HG02623 (cell line): ENCODE results near the gene TESK2.
"Not testable (repeated sequence)": the region's sequence is repeated elsewhere in the genome, so short reads cannot be mapped to it uniquely, and the experiment has no call there.

ENCODE experiments used
- ATAC-seq: cut with Tn5 transposase; IDR thresholded peaks from one replicate; pipeline ENCODE4 v1.9.1; 2021; ENCODE audit warnings: moderate library complexity; ENCODE audit not compliant: unreplicated experiment

The TESK2 gene

DNA sequence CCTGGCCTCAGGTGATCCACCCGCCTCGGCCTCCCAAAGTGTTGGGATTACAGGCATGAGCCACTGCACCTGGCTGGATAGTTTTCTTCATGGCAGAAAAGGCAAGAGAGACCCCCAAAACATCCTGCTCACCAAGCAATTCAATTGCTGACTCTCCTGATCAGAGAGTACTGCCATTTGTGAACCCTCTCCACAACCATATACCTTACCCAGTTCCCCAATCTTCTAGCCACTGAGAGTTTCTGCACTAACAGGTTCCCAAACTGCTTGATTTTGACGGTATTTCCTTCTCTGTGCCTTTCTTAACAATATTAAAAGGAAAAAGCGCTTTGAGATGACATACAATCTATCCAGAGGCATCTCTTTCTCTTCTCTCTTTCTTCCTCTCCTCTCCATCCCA, 110.8 kb downstream of the TESK2 start:
- ATAC-seq, result no peak

DNA sequence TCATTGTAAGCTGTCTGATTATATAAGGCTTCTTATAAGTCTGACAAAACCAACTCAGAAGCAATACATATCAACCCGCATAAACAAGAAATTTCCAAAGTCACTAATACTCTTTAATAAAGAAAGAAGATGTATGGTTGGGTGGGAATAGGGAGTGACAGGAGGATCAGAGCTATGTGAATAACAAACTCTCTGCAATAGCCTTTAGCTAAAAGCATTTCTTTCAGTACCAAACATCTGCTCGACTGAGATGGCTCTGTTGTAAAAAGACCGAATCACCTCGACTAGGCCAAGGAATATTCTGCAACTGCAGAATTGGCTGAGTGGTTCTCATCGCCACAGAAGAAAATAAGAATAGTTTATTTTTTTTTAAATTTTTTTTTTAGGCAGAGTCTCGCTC, 111.4 kb downstream of the TESK2 start:
- no peak for ATAC-seq

DNA sequence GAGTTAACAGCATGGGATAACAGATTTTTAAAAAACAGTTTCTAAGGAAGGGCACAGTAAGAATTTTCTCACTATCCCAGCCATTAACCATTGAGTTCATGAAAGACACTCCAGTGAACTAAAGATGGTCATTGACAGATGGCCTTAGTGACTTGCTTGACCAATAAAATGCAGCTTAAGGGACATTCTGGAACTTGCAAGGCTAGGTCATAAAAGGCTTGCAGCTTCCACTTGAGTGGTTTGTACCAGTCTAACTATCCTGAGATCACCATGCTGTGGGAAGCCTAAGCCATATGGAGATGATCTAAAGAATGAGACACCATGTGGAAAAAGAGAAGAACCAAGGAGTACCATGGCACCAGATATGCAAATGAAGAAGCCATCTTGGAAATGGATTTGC, 112.8 kb downstream of the TESK2 start:
- ATAC-seq, result no peak

DNA sequence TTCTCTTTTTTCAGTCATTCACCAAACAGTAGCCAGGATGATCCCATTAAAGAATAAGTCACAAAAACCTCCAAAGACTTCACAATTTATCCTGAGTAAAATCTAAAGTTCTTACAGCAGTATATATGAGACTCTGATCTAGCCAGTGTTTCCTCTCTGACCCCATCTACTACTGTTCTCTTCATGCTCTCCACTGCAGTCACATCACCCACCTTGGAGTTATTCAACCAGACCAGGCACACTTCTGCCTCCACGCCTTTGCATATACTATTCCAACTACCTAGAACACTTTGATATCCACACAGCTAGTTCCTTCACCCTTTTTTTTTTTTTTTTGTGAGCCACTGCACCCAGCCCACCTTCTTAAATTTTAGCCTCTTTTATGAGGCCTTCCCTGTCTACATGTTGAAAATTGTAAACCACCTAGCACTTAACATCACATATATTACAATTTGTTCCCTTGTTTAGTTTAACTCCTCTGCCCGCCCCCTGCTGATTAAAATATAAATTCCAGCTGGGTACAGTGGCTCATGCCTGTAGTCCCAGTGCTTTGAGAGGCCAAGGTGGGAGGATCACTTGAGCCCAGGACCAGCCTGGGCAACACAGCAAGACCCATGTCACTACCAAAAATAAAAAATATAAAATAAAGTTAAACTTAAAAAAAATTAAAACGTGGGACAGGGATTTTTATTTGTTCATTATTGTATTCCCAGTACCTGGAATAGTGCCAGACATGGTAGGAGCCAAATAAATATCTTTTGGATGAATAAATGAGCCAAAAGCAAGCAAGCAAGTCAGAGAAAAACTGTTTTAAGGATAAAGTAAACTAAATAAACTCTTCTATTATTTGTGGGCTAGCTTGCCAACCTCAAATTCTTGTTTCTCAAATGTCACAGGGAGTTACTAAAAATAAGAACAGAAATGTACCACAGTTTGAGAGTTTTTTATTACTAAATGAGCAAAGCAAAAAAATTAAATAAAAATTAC, 115.6 kb downstream of the TESK2 start:
- no peak for ATAC-seq

DNA sequence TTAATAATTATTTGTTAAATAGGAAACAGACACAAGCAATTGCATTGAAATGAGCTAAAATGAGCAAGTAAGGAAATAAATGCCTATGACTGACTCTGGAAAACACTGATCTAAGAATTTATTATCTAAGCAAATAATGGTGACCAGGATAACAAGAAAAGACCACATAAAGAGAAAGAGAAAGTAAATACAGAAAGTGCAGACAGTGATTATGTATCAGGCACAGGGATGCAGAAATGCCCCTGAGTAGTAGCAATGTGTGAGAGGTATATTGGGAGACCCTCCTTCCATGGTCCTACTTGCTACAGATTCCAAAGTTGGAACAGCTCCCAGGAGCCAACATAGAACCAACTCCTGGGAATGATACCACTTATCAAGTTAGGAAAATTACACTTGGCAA, 117.4 kb downstream of the TESK2 start:
- ATAC-seq, result no peak

DNA sequence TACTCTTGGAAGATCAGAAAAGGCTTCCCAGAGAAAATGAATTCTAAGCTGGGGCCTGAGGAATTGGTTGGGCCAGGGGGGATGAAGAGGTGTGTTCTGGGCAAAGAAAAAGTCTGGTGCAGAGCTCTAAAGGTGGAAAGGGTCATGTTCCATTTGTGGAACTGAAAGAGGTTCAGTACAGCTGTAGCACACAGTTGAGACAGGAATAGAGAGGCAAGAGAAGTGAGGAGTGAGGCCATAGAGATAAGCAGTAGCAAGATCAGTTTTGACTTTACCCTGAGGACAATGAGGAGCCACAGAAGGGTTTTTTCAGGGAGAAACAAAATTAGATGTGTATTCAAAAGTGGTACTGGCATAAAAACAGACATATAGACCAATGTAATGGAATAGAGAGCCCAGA, 120.4 kb downstream of the TESK2 start:
- no peak for ATAC-seq

DNA sequence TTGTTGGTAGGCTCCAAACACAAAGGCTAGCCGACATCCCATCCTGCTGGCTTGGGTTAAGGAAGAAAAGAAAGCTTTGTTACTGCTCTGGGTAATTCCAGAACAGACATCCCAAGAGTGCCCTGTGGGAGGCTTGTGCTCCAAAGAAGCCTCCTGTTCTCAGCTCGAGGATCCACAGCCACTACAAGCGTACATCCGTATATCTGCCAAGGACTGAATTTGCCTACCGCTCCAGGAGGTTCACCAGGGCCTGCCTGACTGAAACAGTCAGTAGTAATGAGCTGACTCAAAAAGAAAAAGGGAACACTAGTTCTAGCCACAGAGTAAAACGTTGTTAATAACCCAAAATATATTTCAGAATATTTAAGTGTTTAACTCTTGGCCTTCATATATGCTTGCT, 125.9 kb downstream of the TESK2 start:
- peak; percentile 48 for ATAC-seq

DNA sequence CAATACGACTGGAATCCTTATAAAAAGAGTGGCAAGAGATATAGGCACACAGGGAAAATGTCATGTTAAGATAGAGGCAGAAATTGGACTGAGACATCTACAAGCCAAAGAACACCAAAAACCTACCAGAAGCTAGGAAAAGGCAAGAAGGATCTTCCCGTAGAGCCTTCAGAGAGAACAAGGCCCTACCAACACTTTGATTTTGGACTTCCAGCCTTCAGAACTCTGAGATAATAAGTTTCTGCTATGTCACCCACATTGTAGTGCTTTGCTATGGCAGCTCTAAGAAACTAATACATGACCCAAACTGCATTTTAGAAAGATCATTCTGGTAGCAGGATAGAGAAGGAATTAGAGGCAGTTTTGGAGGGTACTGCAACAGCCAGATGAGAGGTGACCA, 126.7 kb downstream of the TESK2 start:
- ATAC-seq, result no peak

DNA sequence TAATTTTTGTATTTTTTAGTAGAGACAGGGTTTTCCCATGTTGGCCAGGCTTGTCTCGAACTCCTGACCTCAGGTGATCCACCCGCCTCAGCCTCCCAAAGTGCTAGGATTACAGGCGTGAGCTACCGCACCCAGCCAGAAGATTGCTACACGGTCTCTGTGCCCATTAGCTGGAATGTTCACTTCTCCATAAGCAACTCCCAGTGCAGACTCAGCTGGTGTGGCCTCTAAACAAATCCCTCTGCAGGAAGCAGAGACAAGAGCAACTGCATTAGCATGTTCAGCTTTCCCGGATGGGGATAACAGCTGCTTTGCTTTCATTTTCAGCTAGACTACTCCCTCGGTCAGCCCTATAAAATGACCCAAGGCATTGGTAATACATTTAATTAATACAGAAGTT, 130.0 kb downstream of the TESK2 start:
- ATAC-seq, result not testable (repeated sequence)

DNA sequence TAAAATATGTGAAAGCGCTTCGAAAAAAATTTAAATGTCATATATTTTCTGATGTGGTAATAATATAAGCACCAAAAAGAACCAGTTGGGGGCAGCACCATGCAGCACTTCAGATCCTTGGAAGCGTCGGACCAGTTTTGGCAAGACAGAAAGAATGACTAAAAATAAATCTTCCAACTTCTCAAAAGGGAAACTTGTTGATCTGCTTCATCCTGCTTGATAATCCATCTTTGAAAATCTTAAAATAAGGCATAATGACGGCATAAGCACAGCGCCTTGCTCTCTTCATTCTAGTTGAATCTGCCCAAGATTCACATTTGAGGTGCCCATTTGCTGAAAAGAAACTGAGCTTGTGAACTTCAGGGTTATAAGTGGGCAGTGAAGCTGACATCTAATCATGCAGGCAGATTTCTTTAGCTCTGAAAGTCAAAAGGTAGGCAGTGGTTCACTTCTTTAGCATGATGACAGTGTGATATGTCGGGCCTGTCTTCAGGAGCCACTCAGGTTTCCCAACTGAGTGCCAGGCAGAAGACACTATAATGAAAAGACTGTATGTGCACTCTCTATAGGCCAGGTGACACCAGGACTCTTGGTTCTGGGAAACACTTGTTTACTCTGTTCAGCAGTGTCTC, 131.0 kb downstream of the TESK2 start:
- no peak for ATAC-seq

DNA sequence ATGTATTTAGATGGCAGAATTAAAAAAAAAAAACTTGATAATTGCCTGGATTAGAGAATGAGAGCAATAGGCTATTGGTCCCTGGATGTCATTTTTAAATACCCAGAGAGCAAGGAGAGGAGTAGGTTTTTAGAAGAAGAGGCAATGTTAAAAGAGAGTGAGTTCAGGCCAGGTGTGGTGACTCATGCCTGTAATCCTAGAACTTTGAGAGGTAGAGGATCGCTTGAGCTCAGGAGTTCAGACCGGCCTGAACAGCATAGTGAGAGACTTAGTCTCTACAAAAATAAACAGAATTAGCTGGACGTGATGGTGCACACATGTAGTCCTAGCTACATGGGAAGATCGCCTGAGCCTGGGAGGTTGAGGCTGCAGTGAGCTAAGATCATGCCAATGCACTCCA, 134.8 kb downstream of the TESK2 start:
- no peak for ATAC-seq

DNA sequence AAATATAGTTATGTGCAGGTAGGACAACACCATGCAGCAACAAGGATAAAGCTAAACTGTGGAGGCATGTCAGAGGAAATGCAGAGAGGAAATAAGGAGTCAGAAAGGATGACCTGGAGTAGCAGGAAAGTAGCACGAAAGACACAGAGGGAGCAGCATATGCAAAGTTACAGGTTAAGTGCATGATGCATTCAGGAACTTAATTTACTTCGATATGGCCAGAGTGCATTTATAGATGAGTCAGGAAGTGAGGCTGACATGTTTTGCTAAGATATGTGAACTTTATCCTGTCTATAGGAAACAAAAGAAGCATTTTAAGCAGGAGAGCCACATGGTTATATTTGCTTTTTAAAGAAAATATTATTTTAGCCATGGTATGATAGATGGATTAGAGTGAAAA, 135.3 kb downstream of the TESK2 start:
- ATAC-seq, result no peak

DNA sequence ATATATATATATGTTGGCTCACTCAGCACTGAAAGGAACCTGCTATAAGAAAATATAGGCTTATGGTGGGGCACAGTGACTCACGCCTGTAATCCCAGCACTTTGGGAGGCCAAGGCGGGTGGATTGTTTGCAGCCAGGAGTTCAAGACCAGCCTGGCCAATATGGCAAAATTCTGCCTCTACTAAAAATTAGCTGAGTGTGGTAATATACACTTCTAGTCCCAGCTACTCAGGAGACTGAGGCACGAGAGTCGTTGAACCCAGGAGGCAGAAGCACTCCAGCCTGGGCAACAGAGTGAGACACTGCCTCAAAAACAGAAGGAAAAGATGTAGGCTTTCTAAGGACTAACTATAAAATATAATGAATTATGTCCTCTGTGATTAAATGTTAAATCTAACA, 136.1 kb downstream of the TESK2 start:
- ATAC-seq, result no peak

DNA sequence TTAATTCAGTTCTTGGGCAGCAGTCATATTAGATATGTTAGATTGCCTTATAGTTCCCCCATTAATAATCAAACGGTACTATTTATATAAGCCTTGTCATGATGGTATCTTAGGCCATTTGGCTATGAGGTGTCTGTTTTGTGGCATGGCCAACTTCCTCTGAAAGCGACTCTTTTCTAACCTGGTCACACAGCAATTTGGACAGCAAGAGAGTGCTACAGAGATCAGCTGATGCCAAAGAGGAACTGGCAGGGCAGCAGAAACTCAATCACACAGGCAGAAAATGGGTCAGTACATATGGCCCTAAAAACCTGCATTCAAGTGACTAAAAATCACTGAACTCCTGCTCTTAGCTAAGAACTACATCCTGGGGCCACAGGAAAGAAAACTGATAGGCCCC, 137.3 kb downstream of the TESK2 start:
- no peak for ATAC-seq

DNA sequence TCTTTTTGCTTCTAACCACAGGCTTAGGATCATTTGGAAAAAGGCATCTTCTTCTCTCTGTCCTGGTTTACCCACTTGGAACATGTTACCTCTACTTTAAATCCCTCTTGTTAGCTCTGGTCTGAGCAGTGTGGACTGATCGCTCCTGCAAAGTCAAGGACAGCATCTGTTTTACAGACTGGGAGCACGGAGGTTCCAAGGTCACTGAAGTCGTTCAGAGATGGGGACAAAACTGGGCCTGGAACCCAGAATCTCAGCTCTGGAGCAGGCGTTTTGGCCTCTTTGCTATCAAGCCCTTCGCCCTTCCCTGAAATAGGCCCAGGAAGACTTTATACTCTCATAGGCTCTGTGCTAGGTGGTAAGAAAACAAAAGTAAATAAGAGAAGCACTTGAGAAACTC, 139.5 kb downstream of the TESK2 start:
- ATAC-seq, result no peak

DNA sequence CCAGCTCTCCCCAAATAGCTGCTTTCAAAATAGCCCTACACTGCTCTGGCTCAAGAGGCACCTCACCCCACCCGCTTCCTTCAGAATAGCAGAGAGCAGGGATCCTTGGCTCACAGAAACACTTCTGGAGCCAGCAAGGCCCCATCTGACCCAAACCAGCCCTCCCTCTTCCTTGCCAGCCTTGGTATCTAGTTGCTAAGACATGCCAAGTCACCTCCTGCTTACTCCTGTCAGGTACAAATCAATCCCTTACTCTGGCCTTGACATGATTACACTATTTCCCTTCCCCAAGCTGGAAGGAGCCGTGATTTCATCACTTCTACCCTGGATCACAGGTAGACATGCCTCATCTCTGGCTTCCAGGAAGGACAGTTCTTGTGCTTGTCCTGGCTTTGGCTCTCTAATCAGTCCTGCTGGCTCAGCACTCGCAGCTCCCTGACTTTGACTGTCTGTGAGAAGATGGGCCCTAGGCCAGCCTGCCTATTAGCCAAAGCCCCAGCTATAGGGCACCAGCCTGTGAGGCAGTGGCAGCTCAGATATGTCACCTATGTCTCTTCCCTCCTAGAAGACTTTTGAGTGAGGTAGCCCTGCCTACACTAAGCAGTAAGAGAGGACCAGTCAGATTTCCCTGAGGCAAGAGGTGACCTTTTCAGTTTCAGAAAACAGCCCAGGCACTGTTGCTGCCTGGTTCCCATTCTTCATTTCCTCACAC, 141.8 kb downstream of the TESK2 start:
- no peak for ATAC-seq

DNA sequence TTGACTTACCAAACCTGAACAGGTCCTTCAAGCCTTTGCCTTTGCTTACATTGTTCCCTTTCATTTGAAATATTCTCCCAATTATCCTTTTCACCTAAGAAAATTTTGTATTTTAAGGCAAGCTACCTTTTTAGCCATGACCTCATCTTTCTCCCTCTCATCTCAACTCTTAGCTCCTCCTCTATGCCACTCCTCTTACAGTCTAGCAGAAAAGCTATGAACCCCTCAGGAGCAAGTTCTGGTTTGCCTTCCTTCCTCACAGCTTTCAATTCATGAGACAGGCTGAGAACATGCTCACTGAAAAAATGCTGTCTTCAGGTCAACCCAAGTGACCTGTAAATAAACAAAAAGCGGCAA, 142.4 kb downstream of the TESK2 start:
- no peak for ATAC-seq

DNA sequence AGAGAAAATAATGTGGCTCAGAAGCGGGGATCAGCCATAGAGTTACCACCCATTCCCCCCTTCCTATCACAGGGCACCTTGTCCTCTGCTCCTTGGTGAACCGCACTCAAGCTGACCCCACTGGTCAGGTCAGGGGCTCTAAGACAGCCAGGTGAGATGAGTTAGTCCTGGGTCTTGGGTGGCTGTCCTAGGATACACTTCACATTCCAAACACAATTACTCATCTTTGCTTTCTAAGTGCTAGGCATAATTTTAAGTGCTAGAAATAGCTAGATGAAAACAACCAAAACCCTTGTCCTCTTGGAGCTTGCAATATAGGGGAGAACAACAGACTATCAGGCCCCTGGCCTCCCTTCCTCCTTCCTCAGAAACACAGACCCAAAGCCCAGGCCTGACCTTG, 142.9 kb downstream of the TESK2 start:
- no peak for ATAC-seq

DNA sequence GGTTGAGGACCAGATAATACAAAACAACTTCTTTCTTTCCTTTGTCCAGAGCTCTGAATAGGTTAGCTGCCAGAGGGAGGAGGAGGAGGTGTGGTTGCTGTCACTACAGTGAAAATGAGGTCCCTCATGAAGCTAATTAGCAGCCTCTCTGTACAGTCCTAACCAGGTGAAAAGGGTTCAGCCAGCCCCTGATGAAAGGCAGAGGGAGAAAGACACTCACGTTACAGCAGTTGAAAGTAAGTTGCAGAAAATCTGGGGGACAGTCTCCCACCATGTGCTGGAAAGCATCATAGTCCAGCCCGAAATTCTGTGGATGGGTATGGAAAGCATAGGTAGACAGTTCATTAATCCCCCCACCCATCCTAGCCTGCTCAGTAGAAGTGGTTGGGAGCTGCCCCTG, 144.5 kb downstream of the TESK2 start:
- no peak for ATAC-seq

DNA sequence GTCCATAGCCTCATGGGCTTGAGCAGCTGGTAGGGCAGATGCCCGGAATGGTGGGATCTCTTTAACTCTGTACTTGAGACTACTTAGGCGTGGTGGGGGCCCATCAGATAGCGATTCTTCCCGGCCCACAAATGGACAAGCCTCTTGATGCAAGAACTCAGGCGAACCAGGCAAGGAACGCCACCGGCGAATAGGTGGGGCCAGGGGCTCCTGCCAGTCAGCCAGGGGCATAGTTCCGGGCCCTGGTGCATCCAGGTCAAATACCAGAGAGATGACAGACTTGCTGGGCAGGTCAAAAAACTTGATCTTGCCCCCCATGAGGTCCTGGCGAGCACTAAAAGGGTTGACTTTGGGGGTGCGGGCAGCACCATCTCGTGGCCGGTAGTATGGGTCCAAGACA, 145.9 kb downstream of the TESK2 start:
- no peak for ATAC-seq

DNA sequence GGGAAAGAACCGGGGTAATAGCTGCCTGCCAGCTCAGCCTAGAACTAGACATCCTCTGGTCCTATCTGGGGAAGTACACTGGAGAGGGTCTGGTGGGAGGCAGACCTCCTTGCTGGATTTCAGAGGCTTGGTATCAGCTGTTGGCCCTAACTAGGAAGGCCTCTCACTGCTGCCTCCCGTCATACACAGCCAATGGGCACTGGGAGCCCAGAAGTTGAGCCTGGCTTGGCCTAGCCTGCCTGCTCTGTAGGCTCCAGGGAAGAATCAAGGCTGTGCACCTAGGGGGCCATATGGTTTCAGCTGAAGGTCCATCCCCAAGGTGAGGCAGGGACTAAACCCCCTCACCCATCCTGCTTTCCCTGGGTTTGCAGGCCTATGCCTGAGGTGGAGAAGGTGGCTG, 146.5 kb downstream of the TESK2 start:
- no peak for ATAC-seq
